HG03575 (cell line): Measurements from ENCODE around the gene JMJD6.
"Not testable (repeated sequence)": the region's sequence is repeated elsewhere in the genome, so short reads cannot be mapped to it uniquely, and the experiment has no call there.

Experiments
- ATAC-seq: cut with Tn5 transposase; IDR thresholded peaks from one replicate; pipeline ENCODE4 v1.9.1; 2021; ENCODE audit not compliant: unreplicated experiment, insufficient number of reproducible peaks, low FRiP score; ENCODE audit errors: extremely low read depth

The JMJD6 gene

DNA sequence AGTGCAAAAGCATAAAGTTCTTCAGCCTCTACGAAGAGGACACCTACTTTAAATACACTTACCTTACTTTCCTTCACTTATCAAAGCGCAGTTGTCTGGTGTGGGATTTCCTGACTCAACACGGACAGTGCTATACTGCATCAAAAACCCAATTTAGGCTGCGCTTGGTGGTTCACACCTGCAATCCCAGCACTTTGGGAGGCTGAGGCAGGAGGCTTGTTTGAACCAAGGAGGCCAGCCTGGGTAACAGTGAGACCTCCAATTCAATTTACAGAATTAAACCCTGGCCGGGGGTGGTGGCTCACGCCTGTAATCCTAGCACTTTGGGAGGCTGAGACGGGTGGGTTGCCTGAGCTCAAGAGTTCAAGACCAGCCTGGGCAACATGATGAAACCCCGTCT lies 4.1 kb downstream of the JMJD6 start:
- ATAC-seq: no peak

DNA sequence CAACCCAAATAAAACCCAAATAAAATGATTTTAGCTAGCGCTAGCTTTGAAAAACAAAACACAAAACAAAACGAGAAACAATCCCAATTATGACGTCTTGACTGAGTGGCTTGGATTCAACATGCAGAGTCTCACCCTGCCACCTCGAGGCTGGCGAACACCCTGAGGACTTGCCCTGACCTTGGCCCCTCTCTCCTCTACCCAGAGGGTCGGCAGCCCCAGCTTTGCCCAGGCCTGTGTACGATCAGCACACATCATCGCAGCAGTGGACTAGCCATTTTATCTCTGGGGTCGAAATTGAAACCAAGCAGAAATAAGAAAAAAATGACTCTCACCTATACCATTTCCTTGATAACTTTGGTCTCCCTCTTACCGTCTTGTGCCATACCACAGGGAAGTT lies 4.9 kb downstream of the JMJD6 start:
- ATAC-seq: no peak

DNA sequence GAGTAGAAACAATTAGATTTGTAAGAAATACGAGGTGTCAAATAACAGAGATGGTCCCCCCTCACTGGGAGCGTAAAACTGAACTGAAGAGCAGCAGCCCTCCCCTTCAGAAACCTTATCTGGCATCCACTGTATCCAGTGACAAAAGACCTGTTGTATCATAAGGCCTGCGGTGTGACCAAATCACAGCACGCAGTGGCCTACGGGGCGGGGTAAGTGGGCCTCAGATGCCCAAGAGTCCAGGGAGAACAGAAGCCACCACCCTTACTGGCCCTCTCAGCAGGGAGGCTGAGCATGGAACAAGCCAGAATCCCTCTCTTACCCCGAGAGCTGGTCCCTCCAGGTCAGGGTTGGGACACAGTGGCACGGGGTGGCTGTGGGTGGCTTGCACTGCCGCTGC lies 5.5 kb downstream of the JMJD6 start:
- no peak for ATAC-seq

DNA sequence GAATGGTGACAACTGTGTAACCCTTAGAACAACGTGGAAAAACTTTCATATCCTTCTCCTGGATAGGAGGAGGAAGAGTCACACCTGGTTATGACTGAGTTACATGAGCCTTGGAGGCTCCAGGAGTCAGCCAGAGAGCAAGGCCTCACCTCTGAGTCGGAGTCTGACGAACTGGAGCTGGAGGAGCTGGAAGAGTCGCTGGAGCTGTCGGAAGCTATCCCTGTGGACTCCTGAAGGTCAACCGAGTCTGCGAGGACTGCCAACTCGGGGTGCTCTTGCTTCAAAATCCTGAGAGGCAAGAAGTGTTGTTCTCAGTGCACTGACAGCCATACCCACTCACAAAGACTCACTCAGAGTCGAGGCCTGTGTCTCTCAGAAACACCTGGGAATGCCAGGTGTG lies 6.2 kb downstream of the JMJD6 start:
- ATAC-seq: no peak

DNA sequence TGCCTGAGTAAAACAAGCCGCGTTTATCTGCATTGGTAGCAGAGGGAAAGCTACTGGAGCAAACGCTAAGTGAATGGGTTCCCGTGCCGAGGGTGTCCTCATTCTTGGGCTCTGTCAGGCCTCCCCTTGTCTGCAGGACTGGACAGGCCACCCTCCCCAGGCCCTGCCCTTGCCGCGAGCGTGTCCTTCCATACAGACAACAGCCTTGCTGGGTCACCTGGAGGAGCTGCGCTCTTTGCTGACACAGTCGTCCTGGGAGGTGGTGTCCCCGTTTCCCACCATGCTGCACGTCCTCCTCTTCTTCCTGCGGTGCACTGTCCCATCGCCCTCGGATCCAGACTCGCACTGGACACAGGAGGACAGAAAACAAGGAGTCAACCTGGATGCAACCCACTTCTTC lies 7.9 kb downstream of the JMJD6 start:
- no peak for ATAC-seq

DNA sequence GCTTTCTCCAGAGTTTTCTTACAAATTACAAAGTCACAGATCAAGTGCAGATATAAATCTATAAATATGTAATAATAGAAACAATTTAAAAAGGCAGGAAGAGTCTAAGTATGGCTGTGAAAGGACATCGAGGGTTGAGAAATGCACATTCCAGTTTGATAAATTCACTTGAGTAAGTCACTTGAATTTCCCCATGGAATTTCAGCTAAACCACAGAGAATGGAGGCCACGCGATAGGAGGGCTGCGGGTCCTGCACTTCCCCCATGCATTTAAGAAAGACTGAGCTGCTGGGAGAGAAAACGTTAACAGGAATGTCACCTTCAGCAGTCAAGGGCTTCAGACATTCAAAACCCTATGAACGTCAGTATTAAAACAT lies 9.6 kb downstream of the JMJD6 start:
- no peak for ATAC-seq

DNA sequence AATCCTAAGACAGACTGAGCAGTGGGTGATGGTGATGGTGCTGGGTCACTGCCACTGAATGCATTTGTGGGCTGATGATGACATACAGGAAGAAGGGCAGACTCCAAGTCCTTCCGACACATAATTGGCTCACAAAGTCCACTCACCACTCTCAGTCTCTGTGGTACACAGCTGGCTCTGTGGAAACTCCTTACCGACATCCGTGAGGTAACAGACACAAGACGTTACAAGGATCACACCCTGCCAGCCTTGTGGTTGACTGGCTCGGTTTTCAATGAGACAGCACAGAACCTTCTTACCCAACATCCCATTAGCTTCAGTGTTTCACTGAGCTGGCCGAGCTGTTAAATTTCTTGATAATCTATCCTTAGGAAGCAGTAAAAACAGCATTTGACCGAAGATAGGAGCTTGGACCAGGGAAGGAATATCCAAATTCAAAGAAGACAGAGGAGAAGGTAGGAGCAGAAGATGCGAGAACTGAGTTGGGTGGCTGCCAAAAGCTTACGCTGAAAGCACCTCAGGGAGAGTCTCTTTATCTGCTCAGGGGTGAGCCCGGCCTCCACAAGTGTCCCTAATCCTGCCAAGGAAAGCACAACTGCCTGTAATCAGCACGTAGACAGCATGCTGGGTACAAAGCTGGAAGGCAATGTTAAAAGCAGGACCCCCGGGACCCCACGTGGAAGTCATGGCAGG lies 10.1 kb downstream of the JMJD6 start:
- no peak for ATAC-seq

DNA sequence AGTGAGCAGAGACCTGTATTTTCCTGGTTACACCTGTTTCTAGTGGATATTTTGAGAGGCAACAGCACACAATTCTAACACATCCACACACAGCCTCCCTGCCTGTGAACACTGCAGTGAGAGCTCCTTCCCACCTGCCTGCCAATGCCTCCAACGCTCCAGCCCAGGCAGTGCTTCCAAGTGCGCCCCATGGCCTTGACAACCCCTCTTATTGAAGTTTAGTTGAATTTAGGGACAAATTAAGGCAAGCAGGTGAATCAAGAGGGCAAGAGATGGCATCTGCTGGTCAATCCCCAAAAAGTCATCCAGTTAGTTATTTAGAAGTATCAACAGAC lies 10.9 kb downstream of the JMJD6 start:
- ATAC-seq: no peak

DNA sequence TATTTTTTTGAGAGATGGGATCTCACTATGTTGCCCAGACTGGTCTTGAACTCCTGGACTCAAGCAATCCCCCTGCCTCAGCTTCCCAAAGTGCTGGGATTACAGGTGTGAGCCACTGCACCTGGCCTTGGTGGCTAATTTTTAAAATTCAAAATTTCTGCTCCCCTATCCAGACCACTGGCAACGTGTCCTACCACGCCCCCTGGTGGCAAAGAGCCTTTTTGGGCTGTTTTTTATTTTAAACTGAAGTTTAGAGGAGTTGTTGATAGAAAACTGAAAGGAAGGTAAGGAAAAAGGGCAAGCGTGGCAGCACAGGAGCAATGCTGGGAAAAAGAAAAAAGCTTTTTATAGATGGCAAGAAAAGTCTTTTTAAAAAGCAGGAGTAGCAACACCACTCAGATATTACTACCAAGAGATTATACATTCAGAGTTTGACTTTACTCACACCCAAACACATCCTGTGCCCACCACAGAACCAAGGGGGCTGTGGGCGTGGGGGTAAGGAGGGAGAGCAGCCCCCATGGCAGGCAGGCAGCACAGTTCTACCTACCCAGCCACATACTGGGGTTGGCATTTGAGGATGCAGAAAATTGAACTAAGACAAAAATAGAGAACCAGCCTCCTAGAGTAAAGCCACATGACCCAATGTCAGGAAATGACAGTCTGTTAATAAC lies 11.4 kb downstream of the JMJD6 start:
- ATAC-seq: no peak

DNA sequence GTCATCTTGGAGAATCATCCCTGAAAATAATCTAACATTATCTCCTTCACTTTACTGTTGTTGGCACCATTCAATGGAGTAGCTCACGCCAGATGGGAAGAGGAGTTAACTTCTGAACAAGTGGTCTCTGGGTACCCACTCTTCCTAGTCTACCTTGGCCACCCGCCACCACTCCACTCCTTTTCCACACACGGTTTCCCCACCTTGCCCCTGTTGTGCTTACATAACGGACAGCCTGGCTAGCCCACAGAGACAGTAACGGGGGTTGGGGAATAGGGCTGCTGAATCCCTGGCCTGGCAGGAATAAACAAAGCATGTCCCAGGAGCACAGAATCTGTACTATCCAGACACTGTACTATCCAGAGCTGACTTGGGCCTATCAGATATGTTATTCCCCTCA lies 12.1 kb downstream of the JMJD6 start:
- no peak for ATAC-seq

DNA sequence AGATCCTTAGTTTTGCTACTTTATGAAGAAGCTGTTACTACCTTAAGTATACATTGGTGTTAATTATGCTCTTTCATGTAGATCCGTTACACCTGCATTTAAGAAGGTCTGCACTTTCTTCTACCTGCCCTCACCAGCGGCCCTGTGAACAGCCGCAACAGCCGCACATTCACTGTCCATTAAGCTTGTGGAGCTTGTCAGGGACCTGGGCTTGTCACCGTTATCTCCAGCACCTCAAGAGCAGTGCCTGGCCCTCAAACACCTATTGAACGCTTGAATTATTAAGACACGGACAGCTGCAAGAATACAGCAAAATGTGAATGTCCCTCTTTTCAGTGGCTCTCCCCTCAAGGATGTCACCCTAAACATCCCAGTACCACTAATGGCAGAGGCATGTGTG lies 12.6 kb downstream of the JMJD6 start:
- ATAC-seq: no peak

DNA sequence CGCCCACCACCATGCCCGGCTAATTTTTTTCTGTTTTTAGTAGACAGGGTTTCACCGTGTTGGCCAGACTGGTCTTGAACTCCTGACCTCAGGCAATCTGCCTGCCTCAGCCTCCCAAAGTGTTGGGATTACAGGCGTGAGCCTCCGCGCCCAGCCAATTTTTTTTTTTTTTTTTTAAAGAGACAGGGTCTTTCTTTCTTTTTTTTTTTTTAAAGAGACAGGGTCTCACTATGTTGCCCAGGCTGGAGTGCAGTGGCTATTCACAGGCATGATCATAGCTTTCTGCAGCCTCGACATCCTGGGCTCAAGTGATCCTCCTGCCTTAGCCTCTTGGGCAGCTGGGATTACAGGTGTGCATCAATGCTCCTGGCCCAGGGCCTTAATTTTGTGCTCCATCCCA lies 14.1 kb downstream of the JMJD6 start:
- ATAC-seq: not testable (repeated sequence)

DNA sequence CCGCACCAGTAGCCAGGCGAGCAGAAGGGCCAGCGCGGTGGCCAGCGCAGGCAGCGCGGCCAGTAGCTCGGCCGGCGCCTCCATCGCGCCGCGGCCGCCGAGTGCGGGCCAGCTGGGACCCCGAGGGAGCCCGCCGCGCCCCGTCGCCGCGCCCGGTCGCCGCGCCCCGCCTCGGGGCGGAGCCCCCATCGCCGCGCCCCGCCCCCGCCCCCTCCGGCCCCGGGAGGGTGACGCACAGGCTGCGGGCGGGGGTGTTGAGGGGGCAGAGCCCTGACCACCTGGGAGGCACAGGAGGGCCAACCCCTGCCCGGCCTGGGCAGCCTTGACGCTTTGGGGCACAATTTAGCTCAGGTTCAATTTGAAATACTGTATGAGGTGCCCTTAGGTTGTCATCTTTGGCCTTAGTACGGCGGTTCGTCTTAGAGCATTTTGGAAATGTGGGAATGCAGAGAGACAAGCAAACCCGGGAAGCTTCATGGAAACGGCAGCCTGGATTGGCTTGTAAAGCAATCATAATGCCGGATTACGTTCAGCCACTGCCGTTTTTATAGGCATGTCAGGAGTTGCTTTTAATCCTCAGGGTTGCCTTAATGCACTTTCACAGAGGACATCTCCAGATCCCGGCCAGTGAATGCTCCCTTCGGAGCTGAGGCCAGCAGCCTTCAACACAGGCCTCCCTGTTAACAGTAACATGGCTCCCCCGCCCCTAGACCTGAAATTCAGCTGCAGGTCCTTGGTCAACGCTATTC lies 15.4 kb downstream of the JMJD6 start, which contains the start of gene MXRA7:
TSS of gene MXRA7 (minus strand) at position 103 of the 749 bp plus-strand sequence. CDS start at position 84, 19 bp downstream.
- no peak for ATAC-seq

DNA sequence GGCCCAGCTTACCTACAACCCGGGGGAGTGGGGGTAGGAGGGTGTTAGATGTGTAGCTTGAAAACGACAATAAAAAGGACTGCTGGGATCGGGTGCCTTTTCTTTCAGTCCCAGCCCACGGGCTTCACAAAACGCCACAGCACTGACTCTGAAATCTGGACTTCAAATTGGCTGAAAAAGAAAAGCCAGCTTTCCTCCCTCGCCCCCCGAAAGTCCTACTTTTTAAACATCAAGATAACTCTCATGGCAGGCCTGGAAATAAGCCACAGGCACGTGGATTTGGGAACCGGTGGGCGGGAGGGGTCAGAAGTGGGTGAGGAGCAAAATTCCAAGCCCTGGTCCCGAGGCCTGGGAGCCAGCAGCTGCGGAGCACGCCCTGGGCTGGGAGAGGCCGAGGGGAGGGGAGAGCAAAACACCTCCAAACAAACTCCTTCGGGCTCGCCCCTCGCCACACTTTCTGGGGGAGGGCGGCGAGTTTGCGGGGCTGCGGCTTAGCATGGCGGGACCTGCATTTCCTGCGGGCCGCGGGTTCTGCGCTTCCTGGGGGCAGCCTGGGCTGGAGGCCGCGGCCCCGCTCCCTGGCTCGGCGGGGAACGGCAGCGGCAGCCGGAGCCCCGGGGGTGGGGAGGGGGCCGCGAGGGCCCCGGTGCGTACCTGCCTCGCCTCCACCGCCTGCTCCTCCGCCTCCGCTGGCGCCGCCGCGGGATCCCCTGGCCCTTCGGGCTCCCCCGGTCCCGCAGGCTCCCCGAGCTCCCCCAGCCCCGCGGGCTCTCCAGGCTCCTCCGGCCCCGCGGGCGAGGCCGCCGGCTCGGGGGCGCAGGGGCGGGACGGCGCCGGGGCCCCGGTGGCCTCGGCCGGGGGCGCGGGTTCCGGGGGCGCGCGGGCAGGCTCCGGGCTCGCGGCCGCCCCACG lies 16.2 kb downstream of the JMJD6 start:
- not testable (repeated sequence) for ATAC-seq

DNA sequence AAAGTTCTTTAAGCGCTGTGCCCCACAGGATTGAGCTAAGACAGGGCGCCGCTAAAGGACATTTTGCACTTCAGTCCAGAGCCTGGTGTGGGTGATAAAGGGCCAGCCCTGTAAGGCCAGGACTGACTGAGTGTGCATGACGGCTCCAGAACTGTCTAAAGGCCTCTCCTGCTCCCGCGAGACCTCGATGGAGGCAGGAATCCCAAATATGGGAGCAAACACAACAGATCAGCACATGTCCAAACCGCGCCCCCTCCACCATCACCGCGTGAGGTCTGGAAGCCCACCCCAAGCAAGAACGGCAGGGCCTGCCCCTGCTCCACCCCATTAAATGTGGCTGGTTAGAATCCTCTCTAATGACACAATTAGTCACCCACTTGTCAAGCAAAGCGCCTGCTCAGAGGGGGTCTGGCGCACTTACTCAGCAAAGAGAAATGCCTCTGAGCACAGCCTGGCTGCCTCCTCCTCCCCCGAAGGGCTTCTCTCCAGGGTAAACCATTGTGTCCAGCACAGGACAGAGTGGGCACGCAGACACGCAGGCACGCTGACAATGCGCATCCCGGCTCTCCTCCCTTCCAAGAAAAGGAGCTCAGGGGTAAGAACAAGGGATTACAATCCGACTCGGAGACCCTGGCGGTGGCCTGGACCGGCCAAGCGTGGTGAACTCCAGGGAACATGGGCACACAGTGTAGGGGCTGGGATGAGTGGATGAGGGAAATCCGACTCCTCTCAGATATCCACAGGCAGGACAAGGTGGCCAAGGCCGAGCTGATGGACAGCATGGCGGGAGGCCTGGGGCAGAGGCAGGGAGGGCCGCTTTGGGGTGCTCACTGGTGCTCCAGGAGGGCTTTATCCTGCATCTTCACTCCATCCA lies 17.1 kb downstream of the JMJD6 start:
- no peak for ATAC-seq

DNA sequence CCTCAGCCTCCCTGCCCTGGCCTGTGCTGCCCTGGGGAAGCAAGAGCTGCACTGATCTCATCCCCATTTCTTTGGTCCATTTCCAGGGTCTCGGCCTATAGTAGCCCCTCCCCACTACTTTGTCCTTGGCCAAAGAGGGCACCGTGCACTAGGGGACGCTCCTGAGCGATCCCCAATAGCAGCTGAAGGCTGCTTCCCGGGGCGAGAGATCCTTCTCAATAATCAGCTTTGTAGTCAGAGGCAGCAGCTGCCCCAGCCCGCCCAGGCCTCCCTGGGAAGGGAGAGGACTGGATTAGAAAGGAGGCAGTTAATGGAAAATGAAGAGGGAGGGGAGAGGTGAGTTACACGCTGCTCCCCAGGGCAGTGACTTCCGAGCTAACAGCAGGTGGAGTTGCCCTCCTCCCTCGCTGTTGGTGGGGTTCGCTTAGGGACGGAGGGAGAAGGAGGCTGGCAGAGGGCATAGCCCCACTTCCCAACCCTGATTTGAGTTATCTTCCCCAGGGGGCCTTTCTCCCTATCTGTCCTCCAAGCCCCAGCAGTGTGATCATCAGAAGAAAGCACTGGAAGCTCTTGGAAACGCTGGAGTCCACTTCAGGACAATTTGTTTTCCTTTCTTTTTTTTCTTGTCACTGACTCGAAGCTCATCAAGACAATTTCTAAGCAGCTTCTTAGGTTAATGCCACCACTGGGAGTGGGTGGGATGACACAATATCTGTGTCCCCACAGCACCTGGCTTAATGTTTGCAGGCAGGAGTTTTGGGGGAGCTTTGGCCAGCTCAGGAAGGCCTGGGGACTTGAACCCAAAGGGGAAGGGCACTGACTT lies 18.2 kb downstream of the JMJD6 start:
- ATAC-seq: no peak

DNA sequence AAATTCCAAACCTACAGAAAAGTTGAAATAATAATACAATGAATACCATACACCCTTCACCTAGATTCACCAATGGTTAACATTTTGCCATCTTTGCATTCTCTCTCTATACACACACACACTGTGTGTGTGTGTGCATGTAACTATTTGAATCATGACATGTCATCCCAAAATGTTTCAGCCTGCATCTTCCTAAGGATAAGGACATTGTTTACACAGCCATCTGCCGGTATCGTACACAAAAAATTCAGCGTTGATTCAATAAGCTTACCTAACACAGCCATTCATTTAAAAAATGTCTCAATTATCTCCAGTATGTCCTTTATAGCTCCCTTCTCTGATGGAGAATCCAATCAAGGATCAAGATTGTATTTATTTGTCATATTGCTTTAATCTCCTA lies 19.6 kb downstream of the JMJD6 start:
- ATAC-seq: no peak

DNA sequence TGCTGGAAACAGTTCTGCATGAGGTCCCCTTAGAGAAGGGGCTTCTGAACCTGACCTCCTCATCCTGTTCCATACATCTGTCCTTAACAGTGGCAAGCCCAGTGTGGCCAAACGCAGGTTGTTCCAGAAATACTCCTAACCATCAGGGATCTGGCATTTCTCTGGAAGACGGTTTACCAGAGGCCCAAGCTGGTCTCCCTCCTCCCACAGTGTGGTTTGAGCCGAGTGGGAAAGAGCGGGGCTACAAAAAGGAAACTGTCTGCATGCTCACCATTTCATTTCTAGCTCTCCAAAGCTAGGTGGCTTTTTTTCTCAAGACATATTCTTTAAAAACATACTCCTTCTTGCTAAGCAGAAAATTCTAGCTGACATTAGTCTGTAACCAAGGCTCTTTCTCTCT lies 21.6 kb downstream of the JMJD6 start:
- no peak for ATAC-seq
